HG02642 (cell line): ENCODE results near the gene GSTCD.
"Not testable (repeated sequence)": the region's sequence is repeated elsewhere in the genome, so short reads cannot be mapped to it uniquely, and the experiment has no call there.

Experiments
- ATAC-seq: cut with Tn5 transposase; IDR thresholded peaks from one replicate; pipeline ENCODE4 v1.9.1; 2021; ENCODE audit warnings: mild to moderate bottlenecking; ENCODE audit not compliant: unreplicated experiment, poor library complexity

GSTCD gene, protein sequence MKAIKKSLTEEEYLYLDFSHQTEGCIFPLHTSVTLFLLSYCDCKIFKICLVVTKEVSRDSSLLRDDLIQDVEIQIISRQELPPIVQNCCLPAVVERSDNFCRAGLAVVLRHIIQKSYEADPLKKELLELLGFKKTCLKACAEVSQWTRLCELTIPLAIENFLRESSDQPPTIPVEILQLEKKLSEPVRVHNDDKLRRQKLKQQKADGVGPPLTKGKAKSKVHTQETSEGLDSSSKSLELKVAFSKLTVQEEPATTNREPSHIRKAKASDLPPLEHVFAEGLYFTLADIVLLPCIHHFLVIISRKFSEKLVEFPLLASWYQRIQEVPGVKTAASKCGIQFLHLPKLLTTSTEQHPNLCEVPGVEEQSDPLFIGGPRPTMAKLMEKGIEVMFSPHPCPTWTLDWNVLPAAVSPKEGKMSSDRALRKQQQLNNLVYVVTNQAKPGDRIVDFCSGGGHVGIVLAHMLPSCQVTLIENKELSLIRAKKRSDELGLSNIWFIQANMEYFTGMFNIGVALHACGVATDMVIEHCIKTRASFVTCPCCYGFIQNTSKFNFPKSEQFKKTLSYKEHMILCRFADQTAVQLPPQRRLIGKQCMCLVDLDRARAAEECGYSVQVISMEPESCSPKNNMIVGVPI

DNA sequence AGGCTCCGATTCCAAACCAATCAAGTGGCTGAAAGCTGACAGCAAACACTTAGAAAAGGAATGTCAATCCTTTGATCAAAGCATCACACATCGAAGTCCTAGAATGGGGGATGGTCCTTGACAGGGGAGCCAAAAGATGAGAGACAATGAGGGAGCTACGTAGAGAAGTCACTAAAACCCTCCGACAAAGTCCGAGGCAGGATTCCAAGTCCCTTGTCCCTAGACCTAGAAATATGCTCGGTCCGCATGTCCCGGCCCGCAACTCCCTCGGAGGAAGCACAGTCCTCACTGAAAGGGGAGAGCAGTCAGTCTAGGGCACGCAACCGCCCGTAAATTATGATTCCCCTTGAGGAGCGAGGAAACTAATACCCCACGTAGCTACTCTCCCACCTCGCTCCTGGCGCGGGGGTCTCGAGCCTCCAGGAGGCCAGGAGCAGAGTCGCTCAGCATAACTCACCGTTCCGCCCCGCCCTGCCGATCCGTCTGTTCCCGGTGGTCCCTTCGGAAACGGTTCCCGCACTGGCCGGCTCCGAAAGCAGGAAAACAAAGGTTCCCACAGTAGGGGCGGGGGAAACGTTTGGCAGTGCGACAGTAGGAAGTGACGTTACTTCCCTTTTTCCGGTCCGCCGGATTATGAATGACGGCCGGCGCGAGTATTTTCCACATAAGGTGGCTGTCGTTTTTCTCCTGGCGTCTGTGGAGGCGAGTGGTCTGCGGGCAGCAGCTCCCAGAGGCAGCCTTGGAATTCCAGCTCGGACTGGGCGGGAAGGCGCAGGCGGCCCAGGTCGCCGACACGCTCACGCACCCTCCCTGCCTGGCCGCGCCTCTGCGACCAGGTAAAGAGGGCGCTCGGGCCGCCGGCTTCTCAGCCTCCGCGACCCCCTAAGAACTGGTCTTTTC, at the start of gene GSTCD, which contains the start of gene INTS12:
Gene GSTCD, plus strand, starts transcription at position 604 of the 900 bp plus-strand sequence. CDS start 8,830 bp downstream, outside the sequence.
Gene INTS12, minus strand, starts transcription at position 509 of the 900 bp plus-strand sequence. CDS start 8,684 bp downstream, outside the sequence.
- ATAC-seq: peak; percentile 82

DNA sequence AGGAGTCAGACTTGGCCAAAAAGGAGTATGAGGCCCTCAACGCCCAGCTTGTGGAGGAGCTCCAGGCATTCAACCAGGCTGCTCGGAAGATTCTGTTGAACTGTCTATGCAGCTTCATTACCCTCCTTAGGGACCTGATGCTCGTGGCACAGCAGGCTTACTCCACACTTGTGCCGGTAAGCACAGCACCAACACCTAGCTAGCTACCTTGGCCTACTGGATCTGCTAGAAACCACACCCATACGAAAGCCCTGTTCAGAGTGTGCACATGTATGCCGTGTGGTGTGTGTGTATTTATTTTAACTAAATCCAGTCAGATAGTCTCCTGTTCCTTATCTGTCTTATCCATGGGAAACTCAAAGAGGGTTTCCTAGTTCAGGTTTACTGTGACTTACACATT, 49.4 kb upstream of the GSTCD start:
- no peak for ATAC-seq

GRCh38 chr4:105661028-105661427, 47.6 kb upstream of the GSTCD start:
- no peak for ATAC-seq

DNA sequence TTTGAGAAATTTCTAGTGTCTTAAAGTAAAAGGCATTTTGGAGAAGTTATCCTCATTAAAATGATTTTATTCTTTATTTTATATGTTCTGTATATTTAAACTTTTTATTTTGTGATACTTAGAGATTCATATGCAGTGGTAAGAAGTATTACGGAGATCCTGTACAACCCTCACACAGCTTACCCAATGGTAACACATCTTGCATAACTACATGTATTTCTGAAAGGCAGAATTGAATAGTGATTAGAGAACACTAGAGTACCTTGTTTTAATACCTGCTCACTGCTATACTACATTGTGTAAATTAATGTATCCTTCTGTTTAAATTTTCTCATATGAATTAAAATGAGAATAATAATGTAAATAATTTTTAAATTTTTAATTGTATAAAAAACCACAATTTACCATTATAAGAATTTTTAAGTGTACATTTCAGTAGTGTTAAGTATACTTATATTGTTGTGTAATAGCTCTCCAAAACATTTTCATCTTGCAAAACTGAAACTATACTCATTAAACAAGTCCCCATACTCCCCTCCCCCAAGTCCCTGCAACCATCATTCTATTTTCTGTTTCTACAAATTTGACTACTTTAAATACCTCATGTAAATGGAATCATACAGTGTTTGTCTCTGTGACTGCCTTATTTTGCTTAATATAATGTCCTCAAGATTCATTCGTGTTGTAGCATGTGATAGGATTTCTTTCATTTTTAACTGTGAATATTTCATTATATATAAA, 45.5 kb upstream of the GSTCD start:
- ATAC-seq: no peak

GRCh38 chr4:105666693-105667092, 41.9 kb upstream of the GSTCD start:
- no peak for ATAC-seq

- ATAC-seq: no peak
Measured at GRCh38 chr4:105670684-105671083, 37.9 kb upstream of the GSTCD start.

- ATAC-seq: no peak
Measured at GRCh38 chr4:105671301-105671700, 37.3 kb upstream of the GSTCD start.

- no peak for ATAC-seq
Measured at GRCh38 chr4:105674011-105674410, 34.6 kb upstream of the GSTCD start.

- no peak for ATAC-seq
Measured at GRCh38 chr4:105677709-105678108, 30.9 kb upstream of the GSTCD start.

- ATAC-seq: no peak
Measured at GRCh38 chr4:105679186-105679585, 29.4 kb upstream of the GSTCD start.

- no peak for ATAC-seq
Measured at GRCh38 chr4:105683038-105683437, 25.5 kb upstream of the GSTCD start.

- no peak for ATAC-seq
Measured at GRCh38 chr4:105686571-105686970, 22.0 kb upstream of the GSTCD start.

DNA sequence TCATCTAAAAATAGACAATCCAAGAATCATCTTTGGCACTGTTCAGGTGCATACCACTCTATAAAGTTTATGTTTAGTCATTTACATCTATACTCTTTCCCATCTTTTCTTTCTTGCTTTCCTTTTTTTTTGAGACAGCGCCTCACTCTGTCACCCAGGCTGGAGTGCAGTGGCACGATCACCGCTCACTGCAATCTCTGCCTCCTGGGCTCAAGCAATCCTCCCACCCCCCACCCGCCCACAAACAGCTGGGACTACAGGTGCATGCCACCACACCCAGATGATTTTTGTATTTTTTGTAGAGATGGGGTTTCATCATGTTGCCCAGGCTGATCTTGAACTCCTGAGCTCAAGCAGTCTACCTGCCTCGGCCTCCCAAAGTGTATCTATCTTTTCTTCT, 13.8 kb upstream of the GSTCD start:
- not testable (repeated sequence) for ATAC-seq

GRCh38 chr4:105695832-105696231, 12.8 kb upstream of the GSTCD start:
- not testable (repeated sequence) for ATAC-seq

GRCh38 chr4:105698607-105699006, 10.0 kb upstream of the GSTCD start:
- ATAC-seq: no peak

- no peak for ATAC-seq
Measured at GRCh38 chr4:105707782-105708180, 803 bp upstream of the GSTCD start.

DNA sequence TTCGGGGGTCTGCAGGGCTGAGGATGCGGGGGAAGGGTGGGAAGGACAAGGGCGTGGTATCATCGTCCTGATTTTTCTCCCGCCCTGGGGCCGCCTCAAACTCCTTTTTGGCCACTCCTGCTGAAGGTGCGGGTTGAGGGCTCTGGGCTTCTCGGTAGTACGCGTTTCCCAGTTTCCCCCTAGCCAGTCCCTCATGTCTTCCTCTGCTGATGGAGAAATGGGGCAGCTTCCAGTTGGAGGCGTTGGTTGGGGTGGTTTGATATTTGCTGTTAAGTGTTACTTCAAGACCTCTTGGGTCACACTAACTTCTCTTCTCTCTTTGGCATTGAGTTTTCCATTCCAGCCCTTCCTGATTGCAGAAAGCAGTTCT, 482 bp downstream of the GSTCD start:
- ATAC-seq: peak; percentile 38

- ATAC-seq: no peak
Measured at GRCh38 chr4:105710012-105710600, 1.5 kb downstream of the GSTCD start.

DNA sequence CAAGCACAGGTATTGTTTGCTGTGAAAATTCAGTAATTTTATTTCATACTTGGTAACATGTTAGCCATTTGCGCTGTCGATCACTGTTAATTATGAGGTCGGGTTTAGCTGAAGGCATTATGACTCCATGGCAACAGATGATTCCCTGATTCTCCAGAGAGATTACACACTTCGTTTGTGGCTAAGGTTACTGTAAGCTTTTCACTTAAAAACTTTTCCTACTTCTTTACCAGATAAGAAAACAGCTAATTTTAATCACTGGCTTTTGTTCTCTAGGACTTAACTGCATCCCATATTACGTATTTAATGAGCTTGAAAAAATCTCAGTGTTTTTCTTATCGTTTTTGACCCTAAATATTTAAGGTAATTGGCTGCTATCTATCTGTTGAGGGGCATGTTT, 2.1 kb downstream of the GSTCD start:
- ATAC-seq: no peak

- no peak for ATAC-seq
Measured at GRCh38 chr4:105712766-105713165, 4.2 kb downstream of the GSTCD start.
